T-helper 2 cell treated with Interferon-gamma antibody and Interleukin-4, amounts not matched to agents 5 μg/mL and 100 μg/mL, for 36 hours (primary cell): ENCODE data around the gene IFIT2.
"Not testable (repeated sequence)": the region's sequence is repeated elsewhere in the genome, so short reads cannot be mapped to it uniquely, and the experiment has no call there.

Experiments
- DNase-seq: peaks from one replicate; pipeline ENCODE4 v3.0.0; 2021; ENCODE audit warnings: low spot score
- H3K27ac Mint-ChIP-seq: one replicate; pipeline ENCODE4 v1.8.0; 2021; ENCODE audit warnings: mild to moderate bottlenecking, mixed read lengths
- H3K27me3 Mint-ChIP-seq: one replicate; pipeline ENCODE4 v1.8.0; 2021; ENCODE audit warnings: low read depth, mixed read lengths
- H3K36me3 Mint-ChIP-seq: one replicate; pipeline ENCODE4 v1.8.0; 2021; ENCODE audit warnings: low read depth, mixed read lengths
- H3K4me1 Mint-ChIP-seq: one replicate; pipeline ENCODE4 v1.8.0; 2021; ENCODE audit warnings: low read depth, mixed read lengths
- H3K4me3 Mint-ChIP-seq: one replicate; pipeline ENCODE4 v1.8.0; 2022; ENCODE audit warnings: mild to moderate bottlenecking, moderate library complexity, mixed read lengths
- H3K9me3 Mint-ChIP-seq: one replicate; pipeline ENCODE4 v1.8.0; 2021; ENCODE audit warnings: mixed read lengths

Gene IFIT2

DNA sequence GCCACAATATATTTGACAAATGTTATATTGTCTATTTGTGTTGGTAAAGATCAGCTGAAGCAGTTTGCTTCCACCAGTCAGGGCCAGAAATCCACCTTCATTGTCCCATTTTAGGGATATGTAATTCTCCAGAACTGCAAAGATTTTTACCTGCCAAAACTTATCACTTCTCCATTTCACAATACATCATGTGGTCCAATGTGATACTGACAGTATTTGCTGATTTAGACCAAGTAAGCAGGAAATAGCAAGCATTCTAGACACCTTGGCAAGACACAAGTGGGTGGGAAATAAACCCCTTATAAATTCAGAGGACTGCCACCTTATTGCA, 31.7 kb upstream of the IFIT2 start:
- DNase-seq = no peak
- Mint-ChIP-seq H3K4me1 (no peaks in the 10 kb centered on the region), H3K36me3 (no peaks in the 10 kb centered on the region), H3K27me3 (peaks cover 25% of the 10 kb centered on the region), H3K4me3 (no peak overlapping the region), H3K27ac (no peak overlapping the region), H3K9me3 (no peaks in the 10 kb centered on the region)

DNA sequence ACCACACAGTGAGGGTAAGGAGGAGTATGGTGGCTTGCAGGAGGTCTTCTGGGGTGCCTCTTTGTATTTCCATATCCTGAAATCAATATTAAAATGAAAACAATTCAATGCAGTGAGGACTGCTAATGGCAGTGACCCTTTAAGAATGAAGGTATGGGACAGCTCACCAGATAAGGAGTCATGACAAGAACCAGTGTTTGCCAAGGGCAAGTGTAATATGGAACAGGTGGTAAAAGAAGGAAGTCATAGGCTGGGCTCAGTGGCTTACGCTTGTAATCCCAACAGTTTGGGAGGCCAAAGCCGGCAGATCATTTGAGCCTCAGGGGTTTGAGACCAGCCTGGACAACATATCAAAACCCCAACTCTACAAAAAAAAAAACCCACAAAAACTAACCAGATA, 30.3 kb upstream of the IFIT2 start:
- H3K27ac Mint-ChIP-seq = no peak overlapping the region
- peaks cover 32% of the 10 kb centered on the region for H3K27me3 Mint-ChIP-seq
- no peaks in the 10 kb centered on the region for H3K9me3 Mint-ChIP-seq
- no peak for DNase-seq
- H3K4me3 Mint-ChIP-seq = no peak overlapping the region
- no peaks in the 10 kb centered on the region for H3K4me1 Mint-ChIP-seq
- no peaks in the 10 kb centered on the region for H3K36me3 Mint-ChIP-seq

DNA sequence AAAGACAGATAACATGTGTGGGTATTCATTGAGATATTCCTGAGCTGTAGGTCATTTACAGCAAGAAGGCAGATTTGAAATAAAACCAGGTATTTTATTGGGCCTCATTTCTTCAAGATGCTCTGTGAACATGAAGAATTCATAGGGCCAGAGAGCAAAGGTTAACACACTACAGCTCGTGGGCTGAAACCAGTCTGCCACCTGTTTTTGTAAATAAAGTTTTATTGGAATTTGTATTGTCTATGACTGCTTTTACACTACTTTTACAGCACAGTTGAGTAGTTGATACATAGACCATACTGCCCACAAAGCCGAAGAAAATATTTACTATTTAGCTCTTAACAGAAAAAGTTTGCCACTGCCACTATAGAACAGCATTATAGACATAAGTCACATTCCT, 28.2 kb upstream of the IFIT2 start:
- no peak overlapping the region for H3K27ac Mint-ChIP-seq

DNA sequence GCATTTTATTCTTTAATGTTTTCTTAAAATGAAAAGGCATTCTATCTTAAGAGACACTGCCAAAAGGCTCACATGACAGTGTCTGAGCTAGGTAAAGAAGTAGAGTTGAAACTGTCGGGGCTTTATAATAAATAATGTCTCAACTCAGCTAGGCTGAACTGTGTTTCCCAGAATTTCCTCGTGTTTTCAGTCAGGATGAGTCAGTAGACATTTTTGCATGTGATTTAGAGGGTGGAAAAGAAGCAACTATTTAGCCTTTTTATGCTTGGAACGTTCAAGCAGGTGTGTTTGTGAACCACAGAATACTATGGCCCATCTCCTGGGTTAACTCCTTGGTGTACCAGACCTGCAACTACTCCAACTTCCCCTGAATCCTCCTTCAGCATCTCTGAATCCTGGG, 26.9 kb upstream of the IFIT2 start:
- Mint-ChIP-seq H3K36me3 (no peaks in the 10 kb centered on the region), H3K27ac (no peak overlapping the region), H3K9me3 (no peaks in the 10 kb centered on the region), H3K4me3 (no peak overlapping the region), H3K27me3 (peaks cover 52% of the 10 kb centered on the region), H3K4me1 (no peaks in the 10 kb centered on the region)
- DNase-seq = no peak

More for the DNA sequence above, 28.2 kb upstream of the IFIT2 start:
- DNase-seq = no peak
- no peaks in the 10 kb centered on the region for H3K9me3 Mint-ChIP-seq
- H3K27me3 Mint-ChIP-seq = peaks cover 47% of the 10 kb centered on the region
- H3K4me3 Mint-ChIP-seq = no peak overlapping the region
- H3K4me1 Mint-ChIP-seq = no peaks in the 10 kb centered on the region
- no peaks in the 10 kb centered on the region for H3K36me3 Mint-ChIP-seq

DNA sequence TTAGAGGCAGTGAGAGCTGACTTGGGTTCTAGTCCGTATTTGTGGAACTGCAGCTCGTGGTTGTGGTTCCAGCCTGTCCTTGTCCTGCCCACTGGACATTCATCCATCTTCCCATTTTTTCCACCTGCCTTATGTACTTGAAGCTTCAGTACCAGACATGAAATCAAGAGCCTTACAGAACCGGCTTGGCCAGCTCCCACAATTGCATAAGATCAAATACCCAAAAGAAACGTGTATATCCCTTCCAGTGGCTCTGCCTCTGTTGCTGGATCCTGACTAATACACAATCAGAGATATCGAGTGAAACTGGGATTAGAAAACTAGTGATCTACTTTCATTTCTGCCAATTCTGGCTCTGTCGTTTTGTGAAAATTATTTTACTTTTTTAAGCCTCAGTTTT, 26.5 kb upstream of the IFIT2 start:
- no peaks in the 10 kb centered on the region for H3K4me1 Mint-ChIP-seq
- H3K27me3 Mint-ChIP-seq = peaks cover 53% of the 10 kb centered on the region
- no peaks in the 10 kb centered on the region for H3K9me3 Mint-ChIP-seq
- no peak for DNase-seq
- H3K27ac Mint-ChIP-seq = no peak overlapping the region
- no peak overlapping the region for H3K4me3 Mint-ChIP-seq
- no peaks in the 10 kb centered on the region for H3K36me3 Mint-ChIP-seq

DNA sequence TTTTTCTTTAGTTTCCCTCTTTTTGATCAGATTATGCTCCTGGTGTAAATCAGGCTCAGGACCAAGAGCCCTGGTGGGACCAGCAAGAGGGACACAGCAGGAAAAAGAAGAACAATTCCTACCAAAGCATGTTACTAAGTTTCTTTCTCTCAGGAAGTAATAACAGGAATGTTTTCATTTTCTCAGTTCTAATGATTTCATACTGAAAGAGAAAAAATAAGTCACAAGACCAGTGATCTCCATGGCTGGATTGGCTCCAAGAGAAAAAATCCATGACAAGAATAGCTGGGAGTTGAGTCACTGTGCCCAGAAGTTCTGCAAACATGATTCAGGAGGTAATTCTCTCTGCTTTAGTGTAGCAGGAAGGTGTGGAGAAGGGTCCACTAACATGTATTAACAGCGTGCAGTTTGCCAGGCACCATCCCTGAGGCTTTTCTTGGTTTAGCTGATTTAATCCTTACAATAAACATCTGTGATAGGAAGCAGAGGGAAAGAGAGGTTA, 23.8 kb upstream of the IFIT2 start:
- H3K4me1 Mint-ChIP-seq = no peaks in the 10 kb centered on the region
- no peak overlapping the region for H3K27ac Mint-ChIP-seq
- peaks cover 44% of the 10 kb centered on the region for H3K27me3 Mint-ChIP-seq
- no peaks in the 10 kb centered on the region for H3K36me3 Mint-ChIP-seq
- no peak for DNase-seq
- H3K9me3 Mint-ChIP-seq = no peaks in the 10 kb centered on the region
- H3K4me3 Mint-ChIP-seq = no peak overlapping the region

DNA sequence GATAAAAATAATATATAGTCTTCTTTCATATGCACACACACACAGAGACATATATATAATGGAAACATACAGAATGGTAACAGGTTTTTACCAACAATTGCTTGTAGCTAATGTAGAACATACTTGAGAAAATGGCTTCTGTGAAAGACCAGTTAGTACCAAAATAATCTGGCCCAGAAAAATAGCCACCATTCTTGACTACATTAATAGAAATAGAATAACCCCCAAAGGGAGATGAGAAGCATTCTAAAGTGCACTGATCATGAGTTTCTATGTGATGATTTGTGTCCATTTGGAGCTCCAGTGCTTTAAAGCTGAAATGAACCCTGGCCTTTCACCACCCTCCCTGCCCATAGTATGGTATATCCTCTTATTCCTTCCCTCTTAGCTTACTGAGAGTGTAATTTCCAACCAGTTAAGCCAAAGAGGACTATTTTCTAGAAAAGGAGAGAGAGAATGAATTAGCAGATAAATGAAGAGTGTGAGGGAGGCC, 22.9 kb upstream of the IFIT2 start:
- DNase-seq = no peak
- no peaks in the 10 kb centered on the region for H3K9me3 Mint-ChIP-seq
- no peaks in the 10 kb centered on the region for H3K4me1 Mint-ChIP-seq
- H3K36me3 Mint-ChIP-seq = no peaks in the 10 kb centered on the region
- no peak overlapping the region for H3K27ac Mint-ChIP-seq
- peaks cover 42% of the 10 kb centered on the region for H3K27me3 Mint-ChIP-seq
- H3K4me3 Mint-ChIP-seq = no peak overlapping the region

DNA sequence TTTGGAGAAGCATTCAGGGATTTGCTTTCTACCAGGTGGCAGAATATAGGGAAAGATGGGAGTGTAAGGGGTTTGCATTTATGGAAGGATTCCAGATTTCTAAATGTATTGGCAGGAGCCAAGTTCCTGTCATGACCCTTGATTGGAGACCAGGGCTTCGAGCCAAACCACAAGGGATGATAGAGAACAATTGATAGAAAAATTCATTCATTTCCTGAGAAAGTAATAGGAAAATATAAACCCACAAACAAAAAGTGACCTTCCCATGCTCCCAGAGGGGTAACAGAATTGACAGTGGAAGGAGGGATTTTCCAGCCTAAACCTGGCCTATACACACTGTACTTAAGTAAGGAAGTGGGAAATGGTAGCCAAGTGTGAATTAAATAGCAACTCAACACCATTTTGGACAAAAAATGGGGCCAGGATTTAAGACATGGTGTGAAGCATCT, 22.4 kb upstream of the IFIT2 start:
- DNase-seq = no peak
- no peak overlapping the region for H3K27ac Mint-ChIP-seq
- no peaks in the 10 kb centered on the region for H3K36me3 Mint-ChIP-seq
- H3K9me3 Mint-ChIP-seq = no peaks in the 10 kb centered on the region
- peaks cover 41% of the 10 kb centered on the region for H3K27me3 Mint-ChIP-seq
- no peak overlapping the region for H3K4me3 Mint-ChIP-seq
- H3K4me1 Mint-ChIP-seq = no peaks in the 10 kb centered on the region

DNA sequence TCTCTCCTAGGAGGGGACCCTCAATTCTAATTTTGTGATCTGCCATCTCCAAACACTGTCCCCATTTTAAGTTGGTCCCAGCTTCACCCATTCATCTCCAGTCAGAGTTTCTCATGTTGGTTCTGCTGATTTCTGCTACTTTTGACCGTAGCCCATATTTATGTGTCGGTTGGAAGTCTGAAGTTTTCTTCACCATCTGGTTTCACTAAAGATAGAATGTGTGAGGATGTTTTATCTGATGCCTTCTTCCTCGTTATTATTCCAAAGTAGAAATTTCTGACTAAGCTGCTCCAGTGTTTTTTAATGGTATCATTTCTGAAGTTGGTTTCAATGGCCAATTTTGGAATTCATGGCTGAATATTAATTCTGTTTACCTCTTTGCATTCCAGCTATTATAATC, 21.3 kb upstream of the IFIT2 start:
- no peaks in the 10 kb centered on the region for H3K4me1 Mint-ChIP-seq
- no peak overlapping the region for H3K27ac Mint-ChIP-seq
- DNase-seq = no peak
- H3K9me3 Mint-ChIP-seq = no peaks in the 10 kb centered on the region
- H3K4me3 Mint-ChIP-seq = no peak overlapping the region
- peaks cover 42% of the 10 kb centered on the region for H3K27me3 Mint-ChIP-seq
- H3K36me3 Mint-ChIP-seq = no peaks in the 10 kb centered on the region

DNA sequence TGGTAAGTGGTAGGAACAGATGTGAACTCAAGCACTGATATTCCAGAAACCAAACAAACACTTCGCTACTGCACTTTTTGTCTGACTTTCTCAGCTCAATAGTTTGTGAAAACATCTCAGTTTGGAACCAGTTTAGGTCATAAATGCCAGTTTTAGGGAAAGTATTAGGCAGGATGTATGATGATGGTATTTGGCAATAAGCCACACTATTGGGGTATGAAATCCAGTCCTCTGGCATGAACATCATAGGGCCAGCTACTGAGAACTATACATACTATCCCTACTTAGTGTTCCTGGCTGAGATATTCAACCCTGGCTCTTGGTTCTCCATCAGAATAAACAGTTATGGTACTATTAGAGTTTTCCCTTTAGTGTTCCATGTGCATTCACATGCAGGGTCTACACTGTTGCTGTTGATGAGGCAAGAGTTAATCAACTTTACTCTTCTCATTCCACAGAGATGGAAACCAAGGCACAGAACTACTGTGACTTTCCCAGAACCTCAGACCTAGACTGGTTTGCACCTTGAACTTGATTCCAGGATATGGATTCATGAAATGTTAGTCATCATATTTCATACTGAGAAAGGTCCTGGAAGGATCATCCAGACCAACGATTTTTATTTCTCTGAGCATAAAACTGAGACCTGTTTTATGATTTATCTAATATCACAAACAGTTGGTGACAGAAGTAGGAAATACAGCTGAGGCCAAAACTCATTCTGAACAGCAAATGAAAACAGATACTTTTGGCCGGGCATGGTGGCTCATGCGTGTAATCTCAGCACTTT, 20.0 kb upstream of the IFIT2 start:
- Mint-ChIP-seq H3K9me3 (no peaks in the 10 kb centered on the region), H3K27ac (no peak overlapping the region), H3K4me1 (no peaks in the 10 kb centered on the region), H3K4me3 (no peak overlapping the region), H3K36me3 (no peaks in the 10 kb centered on the region), H3K27me3 (peaks cover 47% of the 10 kb centered on the region)
- DNase-seq = no peak

DNA sequence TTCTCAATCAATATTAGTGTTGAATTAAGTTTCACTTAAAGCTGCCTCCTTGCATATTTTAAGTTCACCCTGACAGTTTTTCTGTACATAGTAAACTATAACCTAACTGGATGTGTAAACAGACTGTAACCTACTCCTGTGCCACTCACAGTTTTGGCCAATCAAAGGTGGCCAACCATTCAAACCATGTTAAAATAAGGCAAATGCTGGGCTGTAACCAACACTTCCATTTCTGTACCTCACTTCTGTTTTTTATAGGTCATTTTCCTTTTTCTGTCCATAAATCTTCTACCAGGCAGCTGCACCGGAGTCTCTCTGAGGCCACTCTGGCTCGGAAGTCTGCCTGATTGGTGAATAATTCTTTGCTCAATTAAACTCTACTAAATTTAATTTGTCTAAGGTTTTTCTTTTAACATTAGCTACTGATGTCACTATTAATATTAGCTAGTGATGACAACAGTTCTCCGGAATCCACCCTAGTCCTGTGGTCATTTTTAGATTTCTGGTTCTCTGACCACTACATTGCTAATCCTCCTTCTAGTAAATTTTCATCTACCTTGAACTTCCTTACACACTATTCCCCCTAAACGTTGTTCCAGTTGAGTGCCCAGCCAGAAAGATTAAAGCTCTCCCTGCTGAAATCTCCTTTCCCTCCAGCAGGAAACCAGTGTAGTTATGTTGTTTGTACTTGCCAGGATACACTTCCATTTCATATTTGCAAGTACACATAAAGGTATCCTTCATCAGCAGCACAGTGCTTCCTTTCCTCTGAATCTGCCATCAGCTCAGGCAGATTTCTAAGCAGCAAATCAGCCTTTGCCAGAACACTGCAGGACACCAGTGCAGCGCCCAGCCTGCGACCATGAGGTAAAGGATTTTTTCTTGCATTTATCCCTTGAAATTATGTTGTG, 18.6 kb upstream of the IFIT2 start:
- Mint-ChIP-seq H3K27me3 (peaks cover 34% of the 10 kb centered on the region), H3K27ac (no peak overlapping the region), H3K4me1 (no peaks in the 10 kb centered on the region), H3K36me3 (no peaks in the 10 kb centered on the region), H3K9me3 (no peaks in the 10 kb centered on the region), H3K4me3 (no peak overlapping the region)
- no peak for DNase-seq

DNA sequence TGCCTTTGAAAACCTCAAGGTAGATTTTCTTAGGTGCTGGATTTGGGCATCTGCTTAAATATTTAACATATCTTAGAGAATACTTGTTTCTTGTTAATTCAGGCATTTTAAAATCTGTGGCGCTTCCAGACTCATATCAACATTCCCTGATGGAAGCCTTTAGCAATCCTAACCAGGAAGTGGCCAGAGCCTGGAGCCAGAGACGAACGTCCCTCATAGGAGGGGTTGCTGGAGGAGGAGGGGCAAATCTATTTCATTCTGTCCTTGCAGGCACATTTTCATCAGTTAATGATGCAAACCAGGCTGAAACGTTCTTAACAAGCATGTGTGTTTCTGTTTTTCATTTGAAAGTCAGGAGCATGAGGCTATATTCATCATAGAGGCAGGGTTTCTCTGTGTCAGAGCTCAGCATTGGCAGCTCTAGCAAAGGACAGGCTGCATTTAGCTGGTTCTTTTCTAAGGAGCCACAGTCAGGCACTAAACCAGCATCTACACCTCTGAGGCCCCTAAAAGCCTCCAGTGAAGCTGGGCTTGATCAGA, 17.8 kb upstream of the IFIT2 start:
- DNase-seq = no peak
- Mint-ChIP-seq H3K36me3 (no peaks in the 10 kb centered on the region), H3K4me1 (no peaks in the 10 kb centered on the region), H3K27me3 (peaks cover 30% of the 10 kb centered on the region), H3K27ac (no peak overlapping the region), H3K9me3 (no peaks in the 10 kb centered on the region), H3K4me3 (no peak overlapping the region)

DNA sequence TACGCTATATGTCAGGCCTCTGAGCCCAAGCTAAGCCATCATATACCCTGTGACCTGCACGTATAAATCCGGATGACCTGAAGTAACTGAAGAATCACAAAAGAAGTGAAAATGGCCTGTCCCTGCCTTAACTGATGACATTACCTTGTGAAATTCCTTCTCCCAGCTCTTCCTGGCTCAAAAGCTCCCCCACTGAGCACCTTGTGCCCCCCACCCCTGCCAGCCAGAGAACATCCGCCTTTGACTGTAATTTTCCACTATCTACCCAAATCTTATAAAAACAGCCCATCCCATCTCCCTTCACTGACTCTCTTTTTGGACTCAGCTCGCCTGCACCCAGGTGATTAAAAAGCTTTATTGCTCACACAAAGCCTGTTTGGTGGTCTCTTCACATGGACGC, 17.1 kb upstream of the IFIT2 start:
- not testable (repeated sequence) for DNase-seq, H3K4me1 Mint-ChIP-seq, H3K27ac Mint-ChIP-seq, H3K36me3 Mint-ChIP-seq, H3K4me3 Mint-ChIP-seq, H3K9me3 Mint-ChIP-seq
- peaks cover 27% of the 10 kb centered on the region for H3K27me3 Mint-ChIP-seq

DNA sequence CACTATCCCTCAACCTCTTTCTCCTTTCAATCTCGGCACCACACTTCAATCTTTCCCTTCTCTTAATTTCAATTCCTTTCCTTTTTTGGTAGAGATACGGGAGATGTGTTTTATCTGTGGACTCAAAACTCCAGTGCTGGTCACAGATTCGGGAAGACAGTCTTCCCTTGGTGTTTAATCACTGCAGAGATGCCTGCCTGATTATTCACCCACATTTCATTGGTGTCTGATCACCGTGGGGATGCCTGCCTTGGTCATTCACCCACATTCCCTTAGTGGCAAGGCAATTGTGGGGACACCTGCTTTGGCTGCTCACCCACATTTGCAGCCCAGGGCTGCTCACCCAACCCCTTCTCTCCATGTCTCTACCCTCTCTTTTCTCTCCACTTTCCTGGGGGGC, 16.5 kb upstream of the IFIT2 start:
- not testable (repeated sequence) for H3K4me1 Mint-ChIP-seq, DNase-seq, H3K27ac Mint-ChIP-seq, H3K4me3 Mint-ChIP-seq, H3K36me3 Mint-ChIP-seq, H3K9me3 Mint-ChIP-seq
- peaks cover 27% of the 10 kb centered on the region for H3K27me3 Mint-ChIP-seq
